ENCODE measurements around the gene WDR64. TPM values are rescaled to one million over a fixed set of nuclear protein-coding genes. Genes with fewer than 3 reads are reported as not detected.

The WDR64 gene
- total and polyA plus RNA-seq, 2 of the 13 experiments (the other 11 are each of a cell fraction or from before 2014, with no cell fraction given), result not detected

GRCh38 chr1:241847796-241848685, 196.0 kb downstream of the WDR64 start, which contains the start of gene EXO1 (continued):
- TF ChIP-seq ZNF18 (CRISPR knock-in tag; IDR thresholded peaks at IDR 0.05; ENCODE audit: insufficient replicate concordance), result peak; percentile 40
- peak; percentile 85 for TF ChIP-seq SRY (CRISPR knock-in tag; IDR thresholded peaks at IDR 0.05)
- TF ChIP-seq ZMAT3 (CRISPR knock-in tag; conservative IDR thresholded peaks at IDR 0.05), result peak; percentile 87
- no peak for TF ChIP-seq AGO1 (IDR thresholded peaks at IDR 0.05; ENCODE audit: low read depth, low read length, poor library complexity, severe bottlenecking)
- peak; percentile 81 for TF ChIP-seq PHF20 (CRISPR knock-in tag; IDR thresholded peaks at IDR 0.05)
- TF ChIP-seq ZNF281 (CRISPR knock-in tag; IDR thresholded peaks at IDR 0.05; ENCODE audit: borderline replicate concordance), result no peak
- TF ChIP-seq CCDC6 (CRISPR knock-in tag; IDR thresholded peaks at IDR 0.05), result peak; percentile 76; the same call in 1 of the 2 replicates
- no peak for TF ChIP-seq PRDM4 (CRISPR knock-in tag; IDR thresholded peaks at IDR 0.05; ENCODE audit: borderline replicate concordance)
- peak; percentile 74; the same call in 1 of the 2 replicates for TF ChIP-seq ZHX1 (CRISPR knock-in tag; IDR thresholded peaks at IDR 0.05; ENCODE audit: low read depth)
- 0 out of 2 replicates have a peak, but pooled peaks have one; percentile 30 for TF ChIP-seq ATF7 (IDR thresholded peaks at IDR 0.05)
- peak; percentile 40; the same call in 1 of the 2 replicates for TF ChIP-seq ATF7 (CRISPR knock-in tag; IDR thresholded peaks at IDR 0.05)
